GM19324 (cell line): Measurements from ENCODE around the gene SIDT2.
"Not testable (repeated sequence)": the region's sequence is repeated elsewhere in the genome, so short reads cannot be mapped to it uniquely, and the experiment has no call there.

Experiments
- ATAC-seq: cut with Tn5 transposase; IDR thresholded peaks from one replicate; pipeline ENCODE4 v1.9.1; 2021; ENCODE audit warnings: mild to moderate bottlenecking, moderate library complexity; ENCODE audit not compliant: unreplicated experiment, low FRiP score

SIDT2 gene

DNA sequence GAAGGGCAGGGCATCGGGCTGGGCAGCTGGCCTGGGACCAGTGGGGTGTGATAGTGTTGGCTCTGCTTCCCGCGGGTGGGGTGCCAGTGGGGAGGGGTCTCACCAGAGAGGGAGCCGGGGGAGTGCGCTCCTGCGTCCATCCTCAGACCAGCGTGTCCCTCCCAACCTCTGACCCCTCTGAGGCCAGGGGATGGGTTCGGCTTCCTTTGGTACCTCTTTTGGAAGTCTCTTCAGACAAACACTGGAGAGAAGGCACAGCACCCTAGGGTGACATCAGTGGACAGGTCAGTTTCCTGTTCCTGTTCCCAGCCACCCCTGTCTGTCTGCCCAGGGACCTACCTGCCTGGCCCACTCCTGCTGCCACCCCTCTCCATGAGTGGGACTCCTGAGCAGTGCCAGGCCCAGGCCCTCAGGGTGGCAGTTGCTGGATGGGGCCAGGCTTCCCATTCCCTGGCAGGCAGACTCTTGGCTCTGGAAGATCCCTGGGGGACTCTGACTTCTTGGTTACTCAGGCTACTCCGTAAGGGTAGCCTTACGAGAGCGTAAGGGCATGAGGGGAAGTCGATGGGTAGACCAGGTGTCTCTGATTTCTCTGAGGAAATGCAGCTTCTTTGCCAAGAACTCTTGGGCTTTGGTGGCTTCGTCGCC lies 23.2 kb downstream of the SIDT2 start:
- no peak for ATAC-seq

DNA sequence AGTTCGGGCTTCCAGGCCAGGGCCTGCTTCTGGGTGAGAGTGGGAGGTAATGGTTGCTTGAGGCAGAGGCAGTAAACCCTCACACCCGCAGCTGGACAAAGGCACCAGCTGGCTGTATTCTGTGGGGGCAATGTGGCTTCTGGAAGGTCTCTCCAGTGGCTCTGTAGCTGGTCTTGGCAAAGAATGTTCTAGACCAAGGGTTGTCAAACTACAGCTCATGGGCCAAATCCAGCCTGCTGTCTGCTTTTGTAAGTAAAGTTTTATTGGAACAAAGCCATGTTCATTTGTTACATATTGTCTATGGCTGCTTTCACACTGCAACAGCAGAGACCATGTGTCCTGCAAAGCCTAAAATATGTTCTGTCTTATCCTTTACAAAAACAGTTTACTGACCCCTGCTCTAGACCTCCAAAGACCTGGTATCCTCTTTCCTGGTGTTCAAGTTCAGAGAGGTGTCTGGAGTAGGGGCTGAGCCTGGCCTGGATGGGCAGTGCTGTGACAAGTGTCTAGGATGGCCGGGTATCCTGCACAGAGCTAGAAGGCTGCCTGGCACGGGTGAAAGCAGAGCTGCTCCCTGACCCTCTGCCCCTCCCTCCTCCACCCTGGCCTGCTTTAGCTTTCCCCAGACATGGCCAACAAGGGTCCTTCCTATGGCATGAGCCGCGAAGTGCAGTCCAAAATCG lies 24.0 kb downstream of the SIDT2 start:
- ATAC-seq: no peak

DNA sequence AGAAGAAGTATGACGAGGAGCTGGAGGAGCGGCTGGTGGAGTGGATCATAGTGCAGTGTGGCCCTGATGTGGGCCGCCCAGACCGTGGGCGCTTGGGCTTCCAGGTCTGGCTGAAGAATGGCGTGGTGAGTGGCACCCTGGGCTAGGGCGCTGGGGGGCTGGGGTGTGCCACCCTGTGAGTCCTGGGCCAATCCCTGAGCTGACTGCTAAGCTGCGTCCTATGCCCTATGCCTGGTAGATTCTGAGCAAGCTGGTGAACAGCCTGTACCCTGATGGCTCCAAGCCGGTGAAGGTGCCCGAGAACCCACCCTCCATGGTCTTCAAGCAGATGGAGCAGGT lies 24.5 kb downstream of the SIDT2 start:
- no peak for ATAC-seq

DNA sequence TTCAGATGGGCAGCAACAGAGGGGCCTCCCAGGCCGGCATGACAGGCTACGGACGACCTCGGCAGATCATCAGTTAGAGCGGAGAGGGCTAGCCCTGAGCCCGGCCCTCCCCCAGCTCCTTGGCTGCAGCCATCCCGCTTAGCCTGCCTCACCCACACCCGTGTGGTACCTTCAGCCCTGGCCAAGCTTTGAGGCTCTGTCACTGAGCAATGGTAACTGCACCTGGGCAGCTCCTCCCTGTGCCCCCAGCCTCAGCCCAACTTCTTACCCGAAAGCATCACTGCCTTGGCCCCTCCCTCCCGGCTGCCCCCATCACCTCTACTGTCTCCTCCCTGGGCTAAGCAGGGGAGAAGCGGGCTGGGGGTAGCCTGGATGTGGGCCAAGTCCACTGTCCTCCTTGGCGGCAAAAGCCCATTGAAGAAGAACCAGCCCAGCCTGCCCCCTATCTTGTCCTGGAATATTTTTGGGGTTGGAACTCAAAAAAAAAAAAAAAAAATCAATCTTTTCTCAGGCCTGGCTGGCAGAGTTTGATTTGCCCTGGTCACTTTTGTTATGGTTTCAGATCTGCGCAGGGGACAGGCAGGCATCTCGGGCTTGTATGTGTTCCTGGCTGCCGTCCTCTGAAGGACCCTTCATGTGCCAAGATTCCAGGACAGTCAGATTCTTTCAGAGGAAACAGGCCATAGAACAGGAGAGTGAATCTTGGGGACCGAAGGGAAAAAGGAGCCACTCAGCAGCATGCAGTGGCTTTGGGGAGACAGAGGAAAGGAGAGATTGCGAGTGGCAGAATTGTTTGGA lies 25.9 kb downstream of the SIDT2 start:
- ATAC-seq: no peak

DNA sequence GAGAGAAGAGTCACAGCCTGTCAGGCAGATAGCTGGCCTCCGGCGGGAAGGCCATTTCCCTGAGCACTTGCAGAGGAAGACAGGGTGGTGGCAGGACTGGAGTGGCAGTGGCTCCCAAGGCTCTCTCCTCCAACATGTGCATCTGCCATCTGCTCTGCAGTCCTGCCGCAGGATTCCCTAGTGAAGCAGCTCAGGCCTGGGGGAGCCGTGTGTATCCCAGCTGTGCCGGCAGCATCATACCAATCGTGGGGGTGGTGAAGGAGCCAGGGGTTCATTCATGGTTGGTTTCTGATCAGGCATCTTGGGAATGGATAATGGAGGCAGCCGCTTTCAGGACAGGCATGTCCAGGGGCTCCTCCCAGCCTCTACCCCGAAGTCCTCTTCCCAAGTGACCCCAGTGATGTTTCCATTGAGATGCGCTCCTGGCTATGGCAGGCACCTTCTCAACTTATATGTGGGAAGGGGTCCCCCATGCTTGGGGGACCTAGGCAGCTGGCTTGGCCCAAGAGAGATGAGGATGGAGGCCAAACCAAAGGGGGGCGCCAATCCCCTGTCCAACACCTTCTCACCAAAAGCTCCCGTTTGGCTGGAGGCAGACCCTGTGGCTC lies 26.8 kb downstream of the SIDT2 start:
- ATAC-seq: no peak

DNA sequence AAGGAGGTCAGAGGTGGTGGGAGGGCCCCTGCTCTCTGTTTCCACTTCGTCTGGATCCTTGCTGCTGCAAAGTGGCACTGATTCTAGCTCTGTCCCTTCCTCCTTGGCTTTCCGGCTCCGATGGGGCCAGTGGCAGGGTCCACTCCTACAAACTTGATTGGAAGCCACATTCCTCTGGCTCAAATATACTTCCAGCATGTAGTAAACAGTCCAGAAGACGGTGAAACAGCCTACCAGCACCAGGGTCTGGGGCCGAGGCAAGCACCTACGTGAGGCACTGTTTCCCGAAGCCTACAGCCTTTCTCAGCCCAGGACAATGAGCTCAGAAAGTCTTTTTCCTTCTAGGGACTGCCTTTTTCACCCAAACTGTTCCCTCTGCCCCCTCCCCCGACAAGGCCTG lies 27.6 kb downstream of the SIDT2 start:
- ATAC-seq: not testable (repeated sequence)

DNA sequence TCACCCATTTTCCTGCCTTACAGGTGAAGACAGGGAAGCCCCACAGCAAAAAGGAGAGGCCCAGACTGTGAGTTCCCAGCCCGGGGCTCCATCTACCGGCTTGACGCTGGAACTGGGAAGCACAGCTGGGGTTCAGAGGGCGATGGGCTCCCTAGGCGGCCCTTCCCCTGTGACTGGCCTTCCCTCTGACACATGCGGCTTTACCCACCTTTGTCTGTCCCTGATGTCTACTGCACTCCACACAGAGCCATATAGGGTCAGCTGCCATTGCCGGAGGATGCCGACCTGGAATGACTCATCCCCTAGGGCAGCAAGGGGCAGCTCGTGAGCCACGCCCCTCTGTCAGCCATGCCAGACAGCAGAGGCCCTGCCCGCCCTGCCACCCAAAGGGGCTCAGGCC lies 28.3 kb downstream of the SIDT2 start:
- ATAC-seq: not testable (repeated sequence)

DNA sequence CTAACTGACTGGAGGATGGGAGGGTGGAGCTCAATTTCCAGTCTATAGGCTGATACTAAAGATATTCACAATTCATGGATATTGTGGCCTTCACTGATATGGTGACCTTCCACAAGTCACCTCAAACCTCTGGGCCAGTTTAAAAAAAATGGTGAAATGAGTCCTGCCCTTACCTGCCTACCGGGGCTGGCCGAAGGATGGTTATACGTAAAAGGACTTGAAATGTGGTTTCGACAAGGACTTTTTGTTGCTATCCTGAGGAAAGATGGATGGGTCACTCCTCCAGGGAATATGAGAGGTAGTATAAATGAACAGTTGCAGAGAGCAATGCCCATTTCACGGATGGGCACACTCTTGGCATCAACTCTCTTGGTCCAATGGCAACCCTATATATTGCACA lies 28.9 kb downstream of the SIDT2 start:
- ATAC-seq: not testable (repeated sequence)

DNA sequence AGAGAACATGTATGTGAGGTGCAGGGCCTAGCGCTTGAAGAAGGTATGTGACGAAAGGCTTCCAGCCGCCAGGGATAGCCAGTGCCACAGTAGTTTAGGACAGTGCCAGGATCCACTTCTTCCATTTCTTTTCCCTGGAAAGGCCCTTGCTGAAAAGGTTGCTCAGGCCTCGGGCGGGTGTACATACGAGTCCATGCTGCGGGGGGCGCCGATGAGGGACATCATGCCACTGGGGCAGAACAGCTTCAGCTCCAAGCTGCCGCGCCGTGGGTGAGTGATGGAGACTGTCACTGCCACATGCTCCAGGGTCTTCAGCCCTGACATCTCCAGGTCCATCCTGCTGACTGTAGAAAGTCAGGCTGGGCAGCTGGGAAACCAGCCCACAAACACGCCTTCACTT lies 30.2 kb downstream of the SIDT2 start:
- not testable (repeated sequence) for ATAC-seq

DNA sequence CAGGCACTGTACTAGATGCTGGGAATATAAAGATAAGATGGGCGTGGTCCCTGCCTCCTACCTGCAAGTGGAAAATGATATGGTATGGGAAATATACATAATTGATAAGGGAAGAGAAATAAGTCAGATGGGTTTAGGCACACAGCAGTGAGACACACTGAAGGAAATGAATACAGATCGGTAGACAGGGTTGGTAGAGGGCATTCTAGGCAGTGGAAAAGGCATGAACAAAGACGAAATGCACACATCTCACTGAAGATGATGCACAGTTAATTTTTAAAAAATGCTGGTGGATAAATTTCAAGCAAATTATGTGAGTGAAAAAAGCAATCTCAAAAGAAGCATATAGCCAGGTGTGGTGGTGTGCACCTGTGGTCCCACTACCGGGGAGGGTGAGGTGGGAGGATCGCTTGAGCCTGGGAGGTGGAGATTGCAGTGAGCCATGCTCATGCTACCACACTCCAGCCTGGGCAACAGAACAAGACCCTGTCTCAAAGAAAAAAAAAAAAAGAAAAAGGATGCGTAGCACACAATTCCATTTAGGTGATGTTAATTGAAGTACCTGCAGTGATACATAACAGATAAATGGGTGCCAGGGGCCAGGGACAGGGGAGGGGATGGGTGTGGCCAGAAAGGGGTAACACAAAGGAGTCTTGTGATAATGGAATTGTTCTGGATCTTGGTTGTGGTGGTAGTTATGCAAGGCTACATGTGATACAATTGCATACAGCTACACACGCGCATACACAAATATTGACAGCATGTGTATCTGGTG lies 31.0 kb downstream of the SIDT2 start:
- ATAC-seq: not testable (repeated sequence)

DNA sequence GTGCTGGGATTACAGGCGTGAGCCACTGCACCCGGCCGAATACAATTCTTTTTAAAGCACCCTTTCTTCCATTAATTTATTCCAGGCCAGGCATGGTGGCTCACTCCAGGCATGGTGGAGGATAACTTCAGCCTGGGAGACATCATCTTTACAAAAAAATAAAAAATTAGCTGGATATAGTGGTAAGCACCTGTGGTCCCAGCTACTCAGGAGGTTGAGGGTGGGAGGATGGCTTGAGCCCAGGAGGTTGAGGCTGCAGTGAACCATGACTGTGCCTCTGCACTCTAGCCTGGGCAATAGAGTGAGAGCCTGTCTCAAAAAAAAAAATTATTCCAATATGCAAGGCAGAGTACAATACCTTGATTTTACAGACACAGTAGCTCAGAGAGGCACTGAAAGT lies 32.1 kb downstream of the SIDT2 start:
- ATAC-seq: no peak

DNA sequence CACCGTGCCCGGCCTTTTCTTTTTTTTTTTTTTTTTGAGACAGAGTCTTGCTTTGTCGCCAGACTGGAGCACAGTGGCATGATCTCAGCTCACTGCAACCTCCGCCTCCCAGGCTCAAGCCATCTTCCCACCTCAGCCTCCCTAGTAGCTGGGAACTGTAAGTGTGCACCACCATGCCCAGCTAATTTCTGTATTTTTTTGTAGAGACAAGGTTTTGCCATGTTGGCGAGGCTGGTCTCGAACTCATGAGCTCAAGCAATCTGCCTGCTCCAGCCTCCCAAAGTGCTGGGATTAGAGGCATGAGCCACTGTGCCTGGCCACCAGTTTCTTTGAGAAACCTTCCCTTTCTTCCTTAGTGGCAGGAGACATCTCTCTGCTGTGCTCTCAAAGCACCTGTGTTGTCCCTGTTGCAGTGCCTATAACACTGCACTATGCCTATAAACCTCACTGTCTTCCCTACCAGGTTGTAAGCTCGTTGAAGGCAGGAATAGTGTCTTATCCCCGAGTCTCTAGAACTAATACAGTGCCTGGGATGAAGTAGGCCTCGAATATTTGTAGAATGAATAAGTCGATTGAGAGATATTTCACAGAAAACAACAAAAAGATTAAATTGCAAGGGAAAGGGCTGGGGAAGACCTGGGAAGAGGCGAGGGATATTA lies 34.3 kb downstream of the SIDT2 start:
- no peak for ATAC-seq

DNA sequence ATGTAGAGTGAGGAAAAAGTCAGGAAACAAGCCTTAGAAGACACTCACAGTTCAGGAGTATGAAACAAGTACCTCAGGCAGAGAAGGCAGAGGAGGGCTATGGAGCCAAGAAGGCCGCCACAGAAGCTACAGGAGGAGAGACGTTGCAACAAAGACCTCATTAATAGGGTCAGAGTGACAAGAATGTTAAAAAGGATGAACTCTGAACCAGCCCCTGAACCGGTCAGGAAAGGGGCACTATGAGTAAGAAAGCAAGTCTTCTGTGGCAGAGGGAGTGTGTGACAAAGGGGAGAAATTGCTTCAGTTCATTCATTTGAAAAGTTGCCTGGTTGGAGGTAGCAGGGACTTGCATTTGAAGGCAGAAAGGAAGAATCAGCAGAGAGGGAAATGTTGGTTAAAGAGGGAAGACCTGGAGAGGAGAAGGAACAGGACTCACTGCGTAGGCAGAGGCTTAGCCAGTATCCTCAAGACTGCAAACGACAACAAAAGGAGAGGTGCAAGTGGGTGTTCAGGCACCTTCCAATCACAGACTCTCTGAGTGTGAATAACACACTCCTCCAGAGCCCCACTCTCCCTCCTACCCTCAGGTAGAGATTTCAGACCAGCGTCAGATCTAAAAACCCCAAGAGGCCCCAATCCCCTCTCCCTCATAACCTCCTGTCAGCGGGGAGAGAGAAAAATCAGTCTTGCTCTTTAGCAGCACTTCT lies 36.0 kb downstream of the SIDT2 start:
- no peak for ATAC-seq

DNA sequence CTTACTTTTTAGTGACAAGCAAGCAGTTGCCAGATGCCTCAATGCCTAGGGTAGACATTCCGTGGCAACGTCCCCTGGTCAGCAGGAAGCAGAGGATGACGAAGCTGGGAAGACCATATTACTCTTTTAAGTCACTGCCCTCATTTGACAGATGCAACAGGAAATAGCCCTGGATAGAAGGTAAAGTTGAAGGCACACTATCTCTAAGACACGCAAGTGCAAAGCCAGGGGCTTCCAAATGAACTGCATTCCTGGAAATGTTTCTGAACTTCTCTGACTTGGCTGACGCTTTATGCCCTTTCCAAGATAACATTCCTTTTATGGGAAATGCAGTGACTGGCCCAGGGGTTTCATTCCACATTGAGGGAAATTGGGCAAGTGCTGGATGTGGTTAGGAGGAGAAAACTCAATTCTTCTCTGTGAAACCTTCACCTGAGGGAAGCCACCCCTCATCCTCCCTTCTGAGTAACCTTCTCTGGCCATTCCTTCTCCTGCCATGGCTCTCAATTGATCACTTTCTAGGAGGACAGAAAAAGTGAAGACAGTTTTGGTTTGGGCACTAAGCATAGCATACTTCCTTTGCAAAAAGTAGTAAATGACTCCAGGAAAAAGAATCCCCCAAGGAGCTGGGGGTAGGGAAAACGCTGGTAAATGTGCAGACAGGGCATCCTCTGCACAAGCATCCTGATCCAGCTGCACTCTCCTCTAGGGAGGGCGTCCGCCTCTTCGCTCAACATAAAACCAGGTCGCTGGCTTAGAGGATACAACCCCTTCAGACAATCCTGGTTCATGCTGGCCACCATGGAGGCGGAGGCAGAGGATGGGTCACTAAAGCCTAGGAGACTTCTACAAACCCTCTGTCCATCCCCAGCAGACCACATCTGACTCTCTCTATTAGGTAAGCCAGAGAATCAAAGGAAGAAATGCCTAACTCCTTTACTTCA lies 38.9 kb downstream of the SIDT2 start:
- ATAC-seq: no peak

DNA sequence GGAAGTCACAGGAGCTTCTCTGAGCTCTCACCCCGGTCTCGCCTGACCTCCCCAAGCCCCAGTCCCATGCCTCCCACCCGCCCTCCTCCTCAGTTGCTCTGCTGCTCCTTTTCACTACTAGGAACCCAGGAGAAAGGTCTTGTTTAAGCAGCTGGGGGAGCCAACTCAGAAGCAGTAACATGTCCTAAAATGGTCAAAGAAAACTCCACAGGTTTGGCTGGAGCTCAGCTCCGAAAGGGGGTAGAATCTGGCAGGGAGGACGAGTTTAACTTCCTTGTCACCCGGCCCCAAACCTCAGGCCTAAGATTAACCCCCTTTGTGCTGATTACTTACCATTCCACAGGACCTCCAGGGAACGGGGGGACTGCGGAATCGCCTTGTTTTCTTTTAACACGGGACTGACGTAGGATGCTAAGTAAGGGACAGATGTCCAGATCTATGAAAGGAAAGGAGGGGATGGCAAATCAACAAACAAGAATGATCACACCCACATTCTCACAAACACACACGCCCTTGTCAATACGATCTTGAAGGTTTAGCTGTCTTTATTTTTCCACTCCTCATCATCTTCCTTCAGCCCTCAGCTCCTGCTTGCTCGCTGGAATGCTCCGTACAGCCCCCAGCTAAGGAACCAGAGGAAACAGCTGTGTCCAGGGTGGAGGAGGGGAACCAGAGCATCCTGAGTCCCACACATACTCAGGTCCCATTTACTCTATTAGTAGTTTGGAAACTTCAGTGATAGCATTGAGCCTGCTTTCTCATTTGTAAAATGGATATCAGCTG lies 39.8 kb downstream of the SIDT2 start:
- ATAC-seq: no peak

DNA sequence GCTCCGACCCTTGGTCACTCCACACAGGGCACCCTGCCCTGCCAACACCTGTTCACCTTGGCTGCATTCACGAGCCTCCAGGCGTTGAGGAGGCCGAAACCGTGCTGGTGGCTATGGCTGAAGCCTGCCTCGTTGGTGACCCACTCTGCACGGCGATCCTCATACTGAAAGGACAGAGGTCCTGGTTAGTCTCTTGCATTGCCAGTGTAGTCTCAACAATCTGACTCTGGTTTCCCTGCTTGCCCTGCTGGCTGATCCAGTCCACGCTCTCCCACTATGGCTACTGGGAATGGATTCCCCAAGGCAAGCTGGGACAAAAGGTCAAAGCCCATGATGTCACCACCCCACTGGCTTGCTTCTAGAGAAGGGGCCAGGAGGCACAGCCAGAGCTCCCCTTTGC lies 40.5 kb downstream of the SIDT2 start:
- ATAC-seq: no peak

DNA sequence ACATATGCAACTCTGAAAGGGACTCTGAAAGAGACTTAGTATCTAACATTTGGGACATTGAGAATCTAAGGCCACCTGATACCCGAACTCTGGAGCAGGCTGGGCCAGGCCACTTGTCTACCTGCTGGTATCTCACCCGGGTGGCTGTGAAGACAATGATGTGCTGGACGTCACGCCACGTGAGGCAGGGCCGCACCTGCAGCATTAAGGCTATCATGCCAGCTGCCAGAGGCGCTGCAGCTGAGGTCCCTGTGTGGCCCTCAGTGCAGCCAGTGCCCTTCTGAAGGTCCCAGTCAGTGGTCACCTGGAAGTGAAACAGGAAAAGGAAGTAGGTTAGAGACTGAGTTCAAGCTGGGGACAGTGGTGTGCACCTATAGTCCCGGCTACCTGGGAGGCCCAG lies 40.9 kb downstream of the SIDT2 start:
- ATAC-seq: no peak

DNA sequence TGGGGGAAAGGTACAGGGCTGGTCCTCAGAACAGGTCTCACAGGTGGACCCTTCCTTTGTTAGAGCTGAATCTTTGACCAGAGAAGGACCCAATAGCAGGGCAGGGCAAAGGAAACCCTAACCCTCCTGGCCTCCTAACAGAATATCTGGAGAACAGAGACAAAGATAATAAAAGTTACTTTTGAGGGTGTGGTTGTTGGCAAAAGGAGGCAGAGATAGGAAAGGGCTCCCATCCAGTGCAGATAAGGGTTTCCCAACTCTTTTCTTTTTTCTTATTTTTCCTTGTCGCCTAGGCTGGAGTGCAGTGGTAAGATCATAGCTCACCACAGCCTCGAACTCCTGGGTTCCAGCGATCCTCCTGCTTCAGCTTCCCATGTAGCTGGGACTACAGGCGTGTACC lies 41.5 kb downstream of the SIDT2 start:
- ATAC-seq: no peak
